HepG2 (cell line): ENCODE measurements around the gene CHD9NB. TPM values are rescaled to one million over a fixed set of nuclear protein-coding genes. Genes with fewer than 3 reads are reported as not detected.

Experiments used
- CAMTA2 ChIP-seq: sonication (generic); formaldehyde crosslinking; IDR thresholded peaks from 2 replicates; pipeline ENCODE4 v1.4.0; 2020; ENCODE audit warnings: mild to moderate bottlenecking, missing genetic modification reagents, borderline replicate concordance
- ETV6 ChIP-seq: sonication (generic); formaldehyde crosslinking; conservative IDR thresholded peaks from 2 replicates; pipeline ENCODE4 v1.4.0; 2020; ENCODE audit warnings: missing genetic modification reagents
- GABPA ChIP-seq, 2 experiments: IDR thresholded peaks; 2 replicates each; pipeline ENCODE4 v1.6.1; 2011 to 2016; ENCODE audit warnings: low read depth in 2 of 2, low read length in 1 of 2, missing biosample characterization in 1 of 2, missing genetic modification characterization in 1 of 2
- HHEX ChIP-seq: IDR thresholded peaks from 2 replicates; pipeline ENCODE4 v1.6.1; 2016; ENCODE audit warnings: control low read depth
- JARID2 ChIP-seq: sonication (generic); formaldehyde crosslinking; IDR thresholded peaks from 2 replicates; pipeline ENCODE4 v1.8.1; 2023; ENCODE audit warnings: missing genetic modification reagents, inconsistent platforms; ENCODE audit not compliant: insufficient replicate concordance
- KAT2B ChIP-seq: fragments of 150-350 bp; IDR thresholded peaks from 2 replicates; pipeline ENCODE4 v1.6.1; 2014; ENCODE audit warnings: low read depth, low read length, borderline replicate concordance
- NFRKB ChIP-seq: fragments of 450-650 bp; IDR thresholded peaks from 2 replicates; pipeline ENCODE4 v1.6.1; 2017
- PLRG1 ChIP-seq: fragments of 450-650 bp; conservative IDR thresholded peaks from 2 replicates; pipeline ENCODE4 v1.6.1; 2016
- REXO4 ChIP-seq: sonication (generic); formaldehyde crosslinking; IDR thresholded peaks from 2 replicates; pipeline ENCODE4 v1.8.0; 2022; ENCODE audit warnings: missing genetic modification reagents, mild to moderate bottlenecking, borderline replicate concordance
- SMARCC2 ChIP-seq: fragments of 450-650 bp; IDR thresholded peaks from 2 replicates; pipeline ENCODE4 v1.6.1; 2017; ENCODE audit warnings: antibody characterized with exemption, mild to moderate bottlenecking
- TARDBP ChIP-seq: sonication (generic); formaldehyde crosslinking; IDR thresholded peaks from 2 replicates; pipeline ENCODE4 v1.8.0; 2022; ENCODE audit warnings: mild to moderate bottlenecking, missing genetic modification reagents
- THYN1 ChIP-seq: sonication (generic); formaldehyde crosslinking; IDR thresholded peaks from 2 replicates; pipeline ENCODE4 v1.8.1; 2023; ENCODE audit warnings: low read depth, mild to moderate bottlenecking, moderate library complexity, missing genetic modification reagents, borderline replicate concordance
- YEATS2 ChIP-seq: sonication (generic); formaldehyde crosslinking; IDR thresholded peaks from 2 replicates; pipeline ENCODE4 v1.4.0; 2020; ENCODE audit warnings: missing genetic modification reagents, borderline replicate concordance
- ZNF451 ChIP-seq: sonication (generic); formaldehyde crosslinking; IDR thresholded peaks from 2 replicates; pipeline ENCODE4 v1.5.0; 2020; ENCODE audit warnings: mild to moderate bottlenecking, missing genetic modification reagents
- ZNF563 ChIP-seq: sonication (generic); formaldehyde crosslinking; IDR thresholded peaks from 2 replicates; pipeline ENCODE4 v1.8.0; 2022; ENCODE audit warnings: mild to moderate bottlenecking, moderate library complexity, missing genetic modification reagents
- ZNF564 ChIP-seq: sonication (generic); formaldehyde crosslinking; IDR thresholded peaks from 2 replicates; pipeline ENCODE4 v1.8.1; 2023; ENCODE audit warnings: mild to moderate bottlenecking, missing genetic modification reagents
- ZNF644 ChIP-seq: IDR thresholded peaks from 2 replicates; pipeline ENCODE4 v1.6.1; 2016; ENCODE audit warnings: low read depth
- polyA plus RNA-seq, 8 experiments: library from polyadenylated mRNA; depleted of rRNA in 3 of 8; stranded (reverse) in 7 of 8; unstranded in 1 of 8; fragments of >200 nt; fragmentation: Illumina TruSeq in 4 of 8; extraction: Trizol in 4 of 8; gene quantifications; 2 replicates each; pipeline versions ENCODE4 v1.2.1 to v1.2.3, GENCODE V29; 2011 to 2016; ENCODE audit warnings: low read depth in 4 of 8, missing spikeins in 1 of 8, mixed read lengths in 1 of 8; ENCODE audit not compliant: insufficient read depth in 1 of 8
- total RNA-seq, 5 experiments: library from RNA; depleted of rRNA; stranded (reverse); fragments of >200 nt; fragmentation: Illumina TruSeq; extraction: Trizol; gene quantifications; 2 replicates each; pipeline ENCODE4 v1.2.3, GENCODE V29; 2016; ENCODE audit warnings: low read depth in 1 of 5
- TF ChIP-seq, protein P1 (sequence below): sonication (generic); formaldehyde crosslinking; IDR thresholded peaks from 2 replicates; pipeline ENCODE4 v1.5.0; 2020; ENCODE audit warnings: mild to moderate bottlenecking, low read depth, missing genetic modification reagents, borderline replicate concordance
- TF ChIP-seq, protein P2 (sequence below): IDR thresholded peaks from 2 replicates; pipeline ENCODE4 v1.6.1; 2016; ENCODE audit warnings: missing compliant biosample characterization, missing genetic modification reagents, borderline replicate concordance
- TF ChIP-seq, protein P3 (sequence below): sonication (generic); formaldehyde crosslinking; IDR thresholded peaks from 2 replicates; pipeline ENCODE4 v1.4.0; 2020; ENCODE audit warnings: mild to moderate bottlenecking, missing genetic modification reagents
- TF ChIP-seq, protein P4 (sequence below): sonication (generic); formaldehyde crosslinking; IDR thresholded peaks from 2 replicates; pipeline ENCODE4 v1.9.0; 2022; ENCODE audit warnings: low read depth, missing genetic modification reagents
- TF ChIP-seq, protein P5 (sequence below): sonication (generic); formaldehyde crosslinking; IDR thresholded peaks from 2 replicates; pipeline ENCODE4 v1.8.1; 2023; ENCODE audit warnings: mild to moderate bottlenecking, missing genetic modification reagents
- TF ChIP-seq, protein P6 (sequence below): sonication (generic); formaldehyde crosslinking; IDR thresholded peaks from 2 replicates; pipeline ENCODE4 v1.4.0; 2020; ENCODE audit warnings: missing genetic modification reagents
- TF ChIP-seq, protein P7 (sequence below): sonication (generic); formaldehyde crosslinking; IDR thresholded peaks from 2 replicates; pipeline ENCODE4 v1.4.0; 2020; ENCODE audit warnings: missing genetic modification reagents

Gene CHD9NB
- total and polyA plus RNA-seq, 2 of the 13 experiments (the other 11 are each of a cell fraction or from before 2014, with no cell fraction given): 0.17 to 0.18 TPM

DNA sequence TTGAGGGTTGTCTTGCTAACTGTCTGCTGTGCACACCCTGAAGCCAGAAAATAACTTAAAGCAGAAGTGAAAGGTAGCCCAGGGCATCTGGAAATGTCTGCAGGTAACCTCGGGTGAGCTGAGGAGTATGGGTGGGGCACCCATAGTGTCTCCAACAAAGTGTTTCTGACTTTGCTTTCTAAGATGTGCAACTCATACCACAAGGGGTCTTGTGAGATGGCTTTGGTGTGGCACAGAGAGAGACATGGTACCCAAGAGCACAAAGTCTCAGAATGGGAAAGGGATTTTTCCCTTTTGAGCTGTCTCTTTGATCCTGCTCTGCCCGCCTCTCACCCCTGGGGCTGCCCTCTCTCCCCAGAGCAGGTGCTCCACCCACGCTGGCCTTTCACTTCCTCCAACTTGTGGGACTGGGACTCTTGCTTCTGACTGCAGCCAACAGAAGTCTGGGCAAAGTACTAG, 9.0 kb upstream of the CHD9NB start (continued):
- peak; percentile 74 for TF ChIP-seq ZNF644
- TF ChIP-seq ZNF451 (CRISPR knock-in tag): no peak
- TF ChIP-seq, protein P1, sequence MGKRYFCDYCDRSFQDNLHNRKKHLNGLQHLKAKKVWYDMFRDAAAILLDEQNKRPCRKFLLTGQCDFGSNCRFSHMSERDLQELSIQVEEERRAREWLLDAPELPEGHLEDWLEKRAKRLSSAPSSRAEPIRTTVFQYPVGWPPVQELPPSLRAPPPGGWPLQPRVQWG: no peak
- no peak for TF ChIP-seq THYN1 (CRISPR knock-in tag)
- TF ChIP-seq, protein P2, sequence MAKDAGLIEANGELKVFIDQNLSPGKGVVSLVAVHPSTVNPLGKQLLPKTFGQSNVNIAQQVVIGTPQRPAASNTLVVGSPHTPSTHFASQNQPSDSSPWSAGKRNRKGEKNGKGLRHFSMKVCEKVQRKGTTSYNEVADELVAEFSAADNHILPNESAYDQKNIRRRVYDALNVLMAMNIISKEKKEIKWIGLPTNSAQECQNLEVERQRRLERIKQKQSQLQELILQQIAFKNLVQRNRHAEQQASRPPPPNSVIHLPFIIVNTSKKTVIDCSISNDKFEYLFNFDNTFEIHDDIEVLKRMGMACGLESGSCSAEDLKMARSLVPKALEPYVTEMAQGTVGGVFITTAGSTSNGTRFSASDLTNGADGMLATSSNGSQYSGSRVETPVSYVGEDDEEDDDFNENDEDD (CRISPR knock-in tag): no peak; the same call in 1 of the 2 replicates
- TF ChIP-seq YEATS2: no peak
- no peak for TF ChIP-seq NFRKB
- no peak for TF ChIP-seq PLRG1
- peak; percentile 63 for TF ChIP-seq TARDBP (CRISPR knock-in tag)
- TF ChIP-seq, protein P3, sequence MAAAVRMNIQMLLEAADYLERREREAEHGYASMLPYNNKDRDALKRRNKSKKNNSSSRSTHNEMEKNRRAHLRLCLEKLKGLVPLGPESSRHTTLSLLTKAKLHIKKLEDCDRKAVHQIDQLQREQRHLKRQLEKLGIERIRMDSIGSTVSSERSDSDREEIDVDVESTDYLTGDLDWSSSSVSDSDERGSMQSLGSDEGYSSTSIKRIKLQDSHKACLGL (CRISPR knock-in tag): no peak
- TF ChIP-seq HHEX (CRISPR knock-in tag): no peak
- no peak for TF ChIP-seq KAT2B
- TF ChIP-seq CAMTA2 (CRISPR knock-in tag): no peak
- no peak for TF ChIP-seq ETV6 (CRISPR knock-in tag)
- TF ChIP-seq, protein P4, sequence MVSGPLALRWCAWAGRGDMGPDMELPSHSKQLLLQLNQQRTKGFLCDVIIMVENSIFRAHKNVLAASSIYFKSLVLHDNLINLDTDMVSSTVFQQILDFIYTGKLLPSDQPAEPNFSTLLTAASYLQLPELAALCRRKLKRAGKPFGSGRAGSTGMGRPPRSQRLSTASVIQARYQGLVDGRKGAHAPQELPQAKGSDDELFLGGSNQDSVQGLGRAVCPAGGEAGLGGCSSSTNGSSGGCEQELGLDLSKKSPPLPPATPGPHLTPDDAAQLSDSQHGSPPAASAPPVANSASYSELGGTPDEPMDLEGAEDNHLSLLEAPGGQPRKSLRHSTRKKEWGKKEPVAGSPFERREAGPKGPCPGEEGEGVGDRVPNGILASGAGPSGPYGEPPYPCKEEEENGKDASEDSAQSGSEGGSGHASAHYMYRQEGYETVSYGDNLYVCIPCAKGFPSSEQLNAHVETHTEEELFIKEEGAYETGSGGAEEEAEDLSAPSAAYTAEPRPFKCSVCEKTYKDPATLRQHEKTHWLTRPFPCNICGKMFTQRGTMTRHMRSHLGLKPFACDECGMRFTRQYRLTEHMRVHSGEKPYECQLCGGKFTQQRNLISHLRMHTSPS (CRISPR knock-in tag): no peak; the same call in 1 of the 2 replicates
- no peak for TF ChIP-seq JARID2 (CRISPR knock-in tag)
- TF ChIP-seq, protein P5, sequence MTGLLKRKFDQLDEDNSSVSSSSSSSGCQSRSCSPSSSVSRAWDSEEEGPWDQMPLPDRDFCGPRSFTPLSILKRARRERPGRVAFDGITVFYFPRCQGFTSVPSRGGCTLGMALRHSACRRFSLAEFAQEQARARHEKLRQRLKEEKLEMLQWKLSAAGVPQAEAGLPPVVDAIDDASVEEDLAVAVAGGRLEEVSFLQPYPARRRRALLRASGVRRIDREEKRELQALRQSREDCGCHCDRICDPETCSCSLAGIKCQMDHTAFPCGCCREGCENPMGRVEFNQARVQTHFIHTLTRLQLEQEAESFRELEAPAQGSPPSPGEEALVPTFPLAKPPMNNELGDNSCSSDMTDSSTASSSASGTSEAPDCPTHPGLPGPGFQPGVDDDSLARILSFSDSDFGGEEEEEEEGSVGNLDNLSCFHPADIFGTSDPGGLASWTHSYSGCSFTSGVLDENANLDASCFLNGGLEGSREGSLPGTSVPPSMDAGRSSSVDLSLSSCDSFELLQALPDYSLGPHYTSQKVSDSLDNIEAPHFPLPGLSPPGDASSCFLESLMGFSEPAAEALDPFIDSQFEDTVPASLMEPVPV (CRISPR knock-in tag): no peak
- TF ChIP-seq GABPA (IDR thresholded peaks at IDR 0.05; ENCODE audit: low read depth, low read length): no peak
- no peak for TF ChIP-seq GABPA (CRISPR knock-in tag; IDR thresholded peaks at IDR 0.05; ENCODE audit: low read depth)
- no peak for TF ChIP-seq ZNF564 (CRISPR knock-in tag)
- TF ChIP-seq REXO4 (CRISPR knock-in tag): no peak
- TF ChIP-seq ZNF563: no peak
- no peak for TF ChIP-seq SMARCC2
- TF ChIP-seq, protein P6, sequence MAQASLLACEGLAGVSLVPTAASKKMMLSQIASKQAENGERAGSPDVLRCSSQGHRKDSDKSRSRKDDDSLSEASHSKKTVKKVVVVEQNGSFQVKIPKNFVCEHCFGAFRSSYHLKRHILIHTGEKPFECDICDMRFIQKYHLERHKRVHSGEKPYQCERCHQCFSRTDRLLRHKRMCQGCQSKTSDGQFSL (CRISPR knock-in tag): no peak
- TF ChIP-seq, protein P7, sequence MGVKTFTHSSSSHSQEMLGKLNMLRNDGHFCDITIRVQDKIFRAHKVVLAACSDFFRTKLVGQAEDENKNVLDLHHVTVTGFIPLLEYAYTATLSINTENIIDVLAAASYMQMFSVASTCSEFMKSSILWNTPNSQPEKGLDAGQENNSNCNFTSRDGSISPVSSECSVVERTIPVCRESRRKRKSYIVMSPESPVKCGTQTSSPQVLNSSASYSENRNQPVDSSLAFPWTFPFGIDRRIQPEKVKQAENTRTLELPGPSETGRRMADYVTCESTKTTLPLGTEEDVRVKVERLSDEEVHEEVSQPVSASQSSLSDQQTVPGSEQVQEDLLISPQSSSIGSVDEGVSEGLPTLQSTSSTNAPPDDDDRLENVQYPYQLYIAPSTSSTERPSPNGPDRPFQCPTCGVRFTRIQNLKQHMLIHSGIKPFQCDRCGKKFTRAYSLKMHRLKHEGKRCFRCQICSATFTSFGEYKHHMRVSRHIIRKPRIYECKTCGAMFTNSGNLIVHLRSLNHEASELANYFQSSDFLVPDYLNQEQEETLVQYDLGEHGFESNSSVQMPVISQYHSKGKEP (CRISPR knock-in tag): no peak
